ENCODE measurements around the gene GLTP. TPM values are rescaled to one million over a fixed set of nuclear protein-coding genes. Genes with fewer than 3 reads are reported as not detected.
"Not testable (repeated sequence)": the region's sequence is repeated elsewhere in the genome, so short reads cannot be mapped to it uniquely, and the experiment has no call there.

Gene GLTP
- total RNA-seq, 1 donor from 2014 or later: 48.7 TPM

GRCh38 chr12:109894939-109895338, 14.6 kb upstream of the GLTP start:
- TF ChIP-seq CTCF (conservative IDR thresholded peaks at IDR 0.05): no peak
- Mint-ChIP-seq H3K27me3 (peaks cover 11% of the 10 kb centered on the region), H3K27ac (no peak overlapping the region)

GRCh38 chr12:109893261-109893995, 13.1 kb upstream of the GLTP start:
- Mint-ChIP-seq H3K4me3 (no peak overlapping the region), H3K36me3 (no peaks in the 10 kb centered on the region), H3K4me1 (ENCODE audit: unreplicated experiment) (peaks cover 6% of the 10 kb centered on the region), H3K9me3 (no peaks in the 10 kb centered on the region), H3K27me3 (peaks cover 11% of the 10 kb centered on the region), H3K27ac (no peak overlapping the region)
- DNase-seq (ENCODE audit: extremely low spot score, unreplicated experiment): no peak
- no peak for TF ChIP-seq CTCF (conservative IDR thresholded peaks at IDR 0.05)

More at GRCh38 chr12:109894939-109895338, 14.6 kb upstream of the GLTP start:
- no peak overlapping the region for H3K4me3 Mint-ChIP-seq
- H3K36me3 Mint-ChIP-seq: no peaks in the 10 kb centered on the region
- no peak for DNase-seq (ENCODE audit: extremely low spot score, unreplicated experiment)
- no peaks in the 10 kb centered on the region for H3K9me3 Mint-ChIP-seq
- H3K4me1 Mint-ChIP-seq (ENCODE audit: unreplicated experiment): peaks cover 2% of the 10 kb centered on the region

GRCh38 chr12:109892748-109893147, 12.4 kb upstream of the GLTP start:
- DNase-seq (ENCODE audit: extremely low spot score, unreplicated experiment): no peak
- peaks cover 6% of the 10 kb centered on the region for H3K4me1 Mint-ChIP-seq (ENCODE audit: unreplicated experiment)
- no peaks in the 10 kb centered on the region for H3K36me3 Mint-ChIP-seq
- no peak for TF ChIP-seq CTCF (conservative IDR thresholded peaks at IDR 0.05)
- no peak overlapping the region for H3K4me3 Mint-ChIP-seq
- H3K27me3 Mint-ChIP-seq: peaks cover 11% of the 10 kb centered on the region
- no peaks in the 10 kb centered on the region for H3K9me3 Mint-ChIP-seq
- H3K27ac Mint-ChIP-seq: no peak overlapping the region

GRCh38 chr12:109892165-109892715, 11.9 kb upstream of the GLTP start:
- no peak for TF ChIP-seq CTCF (conservative IDR thresholded peaks at IDR 0.05)
- H3K9me3 Mint-ChIP-seq: no peaks in the 10 kb centered on the region
- H3K4me1 Mint-ChIP-seq (ENCODE audit: unreplicated experiment): peaks cover 6% of the 10 kb centered on the region
- no peak overlapping the region for H3K4me3 Mint-ChIP-seq
- no peaks in the 10 kb centered on the region for H3K36me3 Mint-ChIP-seq
- H3K27me3 Mint-ChIP-seq: peaks cover 11% of the 10 kb centered on the region
- no peak for DNase-seq (ENCODE audit: extremely low spot score, unreplicated experiment)
- H3K27ac Mint-ChIP-seq: no peak overlapping the region

GRCh38 chr12:109891731-109892130, 11.4 kb upstream of the GLTP start:
- H3K36me3 Mint-ChIP-seq; DNase-seq (ENCODE audit: extremely low spot score, unreplicated experiment): not testable (repeated sequence)
- peaks cover 11% of the 10 kb centered on the region for H3K27me3 Mint-ChIP-seq

GRCh38 chr12:109890620-109891170, 10.4 kb upstream of the GLTP start:
- no peak for DNase-seq (ENCODE audit: extremely low spot score, unreplicated experiment)
- Mint-ChIP-seq H3K4me3 (no peak overlapping the region), H3K27me3 (peaks cover 11% of the 10 kb centered on the region), H3K4me1 (ENCODE audit: unreplicated experiment) (peaks cover 6% of the 10 kb centered on the region), H3K27ac (no peak overlapping the region), H3K9me3 (no peaks in the 10 kb centered on the region), H3K36me3 (no peaks in the 10 kb centered on the region)
- TF ChIP-seq CTCF (conservative IDR thresholded peaks at IDR 0.05): no peak

More at GRCh38 chr12:109891731-109892130, 11.4 kb upstream of the GLTP start:
- H3K9me3 Mint-ChIP-seq; H3K4me3 Mint-ChIP-seq; H3K27ac Mint-ChIP-seq; H3K4me1 Mint-ChIP-seq (ENCODE audit: unreplicated experiment): not testable (repeated sequence)
